Peyer's patch (tissue), 4 donors: ENCODE results near the gene TMEM242.

ENCODE experiments used
- CTCF ChIP-seq, 6 experiments: fragments of 450-650 bp in 4 of 6; fragments of 200-600 bp in 2 of 6; sonication (generic) in 1 of 6; IDR thresholded peaks; one replicate each; pipeline ENCODE4 v1.5.1; 2017 to 2019; ENCODE audit warnings: antibody characterized with exemption in 6 of 6, mild to moderate bottlenecking in 3 of 6, moderate library complexity in 1 of 6
- POLR2A ChIP-seq, 2 donors: fragments of 450-650 bp; IDR thresholded peaks; one replicate each; pipeline ENCODE4 v1.5.1; 2017; ENCODE audit warnings: antibody characterized with exemption in 2 of 2, mild to moderate bottlenecking in 2 of 2, moderate library complexity in 2 of 2

GRCh38 chr6:157283330-157283898, 39.9 kb downstream of the TMEM242 start:
- no peak for TF ChIP-seq CTCF (IDR thresholded peaks at IDR 0.05)
- no peak for TF ChIP-seq POLR2A (IDR thresholded peaks at IDR 0.05)
